Measurements from ENCODE around the gene ITGAE.
A peak's percentile ranks its signal among the peaks of the same experiment; 100 is the strongest.

Gene ITGAE

GRCh38 chr17:3672571-3672970 lies 128.4 kb downstream of the ITGAE start:
- no peak overlapping the region for H3K4me2 ChIP-seq (ENCODE audit: low read depth, low read length)
- no peaks in the 10 kb centered on the region for H3F3A ChIP-seq (ENCODE audit: insufficient read depth, low read length)
- H3K36me3 ChIP-seq (replicated peaks; ENCODE audit: insufficient read depth, low read length): no peaks in the 10 kb centered on the region
- no peaks in the 10 kb centered on the region for H3K27me3 ChIP-seq (replicated peaks; ENCODE audit: insufficient read depth, low read length)
- H3K9me3 ChIP-seq (replicated peaks; ENCODE audit: insufficient read depth, low read length): no peaks in the 10 kb centered on the region
- no peak overlapping the region for H2AFZ ChIP-seq (ENCODE audit: low read length)
- TF ChIP-seq CTCF (IDR thresholded peaks at IDR 0.05; ENCODE audit: low read length) (no peak), EZH2 (optimal IDR thresholded peaks at IDR 0.05; ENCODE audit: low read depth, low read length) (no peak), EZH2phosphoT487 (IDR thresholded peaks at IDR 0.05; ENCODE audit: low read length) (no peak)
- peak; percentile 2 for DNase-seq
- peaks cover 3% of the 10 kb centered on the region; the same call in 1 of the 2 replicates for H3K4me1 ChIP-seq (ENCODE audit: low read length)
- no peak overlapping the region for H3K4me3 ChIP-seq (ENCODE audit: low read length)
- no peak overlapping the region for H3K9ac ChIP-seq (ENCODE audit: low read length)
- H3K9me2 ChIP-seq (replicated peaks; ENCODE audit: insufficient read depth, low read length): no peaks in the 10 kb centered on the region
- H3K27ac ChIP-seq (ENCODE audit: low read length): no peak overlapping the region
- H4K20me1 ChIP-seq (ENCODE audit: insufficient read depth, low read length): no peaks in the 10 kb centered on the region
- peaks cover 26% of the 10 kb centered on the region for H3K79me2 ChIP-seq (ENCODE audit: low read length)

GRCh38 chr17:3669548-3669947 lies 131.4 kb downstream of the ITGAE start:
- Histone ChIP-seq H3K9me3 (replicated peaks; ENCODE audit: insufficient read depth, low read length) (no peaks in the 10 kb centered on the region), H3K27me3 (replicated peaks; ENCODE audit: insufficient read depth, low read length) (no peaks in the 10 kb centered on the region), H4K20me1 (ENCODE audit: insufficient read depth, low read length) (no peaks in the 10 kb centered on the region), H3K4me3 (ENCODE audit: low read length) (peak overlapping the region; percentile 89), H3K36me3 (replicated peaks; ENCODE audit: insufficient read depth, low read length) (no peaks in the 10 kb centered on the region), H3K4me1 (ENCODE audit: low read length) (peaks cover 3% of the 10 kb centered on the region; the same call in 1 of the 2 replicates), H3K4me2 (ENCODE audit: low read depth, low read length) (peak overlapping the region; percentile 98), H3K9me2 (replicated peaks; ENCODE audit: insufficient read depth, low read length) (no peaks in the 10 kb centered on the region), H2AFZ (ENCODE audit: low read length) (no peak overlapping the region), H3K9ac (ENCODE audit: low read length) (peak overlapping the region; percentile 83), H3K27ac (ENCODE audit: low read length) (no peak overlapping the region), H3K79me2 (ENCODE audit: low read length) (peaks cover 26% of the 10 kb centered on the region), H3F3A (ENCODE audit: insufficient read depth, low read length) (no peaks in the 10 kb centered on the region)
- no peak for TF ChIP-seq CTCF (IDR thresholded peaks at IDR 0.05; ENCODE audit: low read length)
- TF ChIP-seq EZH2phosphoT487 (IDR thresholded peaks at IDR 0.05; ENCODE audit: low read length): no peak
- TF ChIP-seq EZH2 (optimal IDR thresholded peaks at IDR 0.05; ENCODE audit: low read depth, low read length): no peak
- peak; percentile 6 for DNase-seq

- Histone ChIP-seq H2AFZ (ENCODE audit: low read length) (peak overlapping the region; percentile 74), H3K27me3 (replicated peaks; ENCODE audit: insufficient read depth, low read length) (no peaks in the 10 kb centered on the region), H3K9me2 (replicated peaks; ENCODE audit: insufficient read depth, low read length) (no peaks in the 10 kb centered on the region), H3K79me2 (ENCODE audit: low read length) (peaks cover 26% of the 10 kb centered on the region), H3K4me1 (ENCODE audit: low read length) (peaks cover 3% of the 10 kb centered on the region; the same call in 1 of the 2 replicates), H4K20me1 (ENCODE audit: insufficient read depth, low read length) (no peaks in the 10 kb centered on the region), H3F3A (ENCODE audit: insufficient read depth, low read length) (no peaks in the 10 kb centered on the region), H3K36me3 (replicated peaks; ENCODE audit: insufficient read depth, low read length) (no peaks in the 10 kb centered on the region), H3K4me2 (ENCODE audit: low read depth, low read length) (peak overlapping the region; percentile 98), H3K9ac (ENCODE audit: low read length) (peak overlapping the region; percentile 83), H3K27ac (ENCODE audit: low read length) (peak overlapping the region; percentile 31; the same call in 1 of the 2 replicates), H3K9me3 (replicated peaks; ENCODE audit: insufficient read depth, low read length) (no peaks in the 10 kb centered on the region), H3K4me3 (ENCODE audit: low read length) (peak overlapping the region; percentile 89)
- DNase-seq: no peak
- TF ChIP-seq EZH2phosphoT487 (IDR thresholded peaks at IDR 0.05; ENCODE audit: low read length) (no peak), CTCF (IDR thresholded peaks at IDR 0.05; ENCODE audit: low read length) (no peak), EZH2 (optimal IDR thresholded peaks at IDR 0.05; ENCODE audit: low read depth, low read length) (no peak)
Measured at GRCh38 chr17:3669085-3669347, 132.0 kb downstream of the ITGAE start.
